Airway epithelial cell (primary cell): ENCODE results near the gene OR1A2. TPM values are rescaled to one million over a fixed set of nuclear protein-coding genes. Genes with fewer than 3 reads are reported as not detected.

ENCODE experiments used
- total RNA-seq: library from RNA; depleted of rRNA; stranded (reverse); fragments of >200 nt; gene quantifications from 2 replicates; pipeline ENCODE4 v1.2.3, GENCODE V29; 2015

OR1A2 gene, protein sequence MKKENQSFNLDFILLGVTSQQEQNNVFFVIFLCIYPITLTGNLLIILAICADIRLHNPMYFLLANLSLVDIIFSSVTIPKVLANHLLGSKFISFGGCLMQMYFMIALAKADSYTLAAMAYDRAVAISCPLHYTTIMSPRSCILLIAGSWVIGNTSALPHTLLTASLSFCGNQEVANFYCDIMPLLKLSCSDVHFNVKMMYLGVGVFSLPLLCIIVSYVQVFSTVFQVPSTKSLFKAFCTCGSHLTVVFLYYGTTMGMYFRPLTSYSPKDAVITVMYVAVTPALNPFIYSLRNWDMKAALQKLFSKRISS
- not detected in 2 replicates for total RNA-seq

DNA sequence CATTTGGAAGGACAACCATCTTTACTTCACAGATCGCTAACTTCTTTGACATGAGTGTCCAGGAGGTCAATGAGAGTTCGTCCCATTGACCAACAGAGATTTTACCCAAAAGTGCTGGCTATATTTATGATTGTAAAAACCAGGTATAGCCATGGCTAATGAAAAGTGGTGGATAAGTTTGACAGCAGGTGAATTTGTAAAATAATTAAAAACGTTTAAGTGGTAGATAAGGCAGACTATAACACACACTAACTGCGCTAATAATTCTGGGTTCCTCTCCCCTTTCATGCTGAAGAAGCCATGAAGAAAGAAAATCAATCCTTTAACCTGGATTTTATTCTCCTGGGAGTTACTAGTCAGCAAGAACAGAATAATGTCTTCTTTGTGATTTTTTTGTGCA, at the start of gene OR1A2:
Gene OR1A2, plus strand, starts transcription at position 301 of the 400 bp plus-strand sequence. Its CDS starts 0 bp downstream, at position 301.

DNA sequence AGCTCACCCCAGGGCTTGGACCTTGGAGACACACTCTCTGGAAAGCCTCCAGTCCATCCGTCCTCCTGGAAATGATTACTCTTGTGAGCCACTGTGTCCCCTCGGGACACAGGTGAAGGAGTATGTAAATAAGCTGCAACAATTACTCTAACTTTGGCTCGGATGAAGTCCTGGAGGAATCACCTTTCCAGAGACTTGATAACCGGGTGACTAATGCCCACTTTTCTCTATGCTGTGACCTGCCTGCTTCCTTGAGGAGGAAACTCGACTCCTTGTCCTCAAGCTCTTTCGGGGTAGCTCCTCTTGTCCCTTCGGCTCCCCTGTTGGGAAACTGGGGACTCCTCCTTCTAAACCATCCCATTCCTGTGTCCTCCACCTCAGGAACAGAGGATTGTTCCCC, 10.0 kb downstream of the OR1A2 start, which contains the start of gene OR1A1:
Gene OR1A1, plus strand, starts transcription at position 301 of the 400 bp plus-strand sequence. CDS start 7,954 bp downstream, outside the sequence.

Other genes with a start within 250 kb of the OR1A2 start
- not detected in 2 replicates for gene OR1D5, start 133.9 kb upstream of the OR1A2 start, total RNA-seq
- gene OR1D2, start 93.1 kb upstream of the OR1A2 start, total RNA-seq, result not detected in 2 replicates
- gene OR1G1, start 70.0 kb upstream of the OR1A2 start, total RNA-seq, result not detected in 2 replicates
- gene OR1A1, start 10.1 kb downstream of the OR1A2 start, total RNA-seq, result not detected in 2 replicates
- not detected in 2 replicates for gene OR3A1, start 100.8 kb downstream of the OR1A2 start, total RNA-seq
- not detected in 2 replicates for gene OR3A2, start 188.8 kb downstream of the OR1A2 start, total RNA-seq
- gene OR1E1, start 200.9 kb downstream of the OR1A2 start, total RNA-seq, result not detected in 2 replicates
- gene OR3A3, start 213.9 kb downstream of the OR1A2 start, total RNA-seq, result not detected in 2 replicates
- not detected in 2 replicates for gene OR1E2, start 236.3 kb downstream of the OR1A2 start, total RNA-seq